ENCODE measurements around the gene GCHFR.

Gene GCHFR

DNA sequence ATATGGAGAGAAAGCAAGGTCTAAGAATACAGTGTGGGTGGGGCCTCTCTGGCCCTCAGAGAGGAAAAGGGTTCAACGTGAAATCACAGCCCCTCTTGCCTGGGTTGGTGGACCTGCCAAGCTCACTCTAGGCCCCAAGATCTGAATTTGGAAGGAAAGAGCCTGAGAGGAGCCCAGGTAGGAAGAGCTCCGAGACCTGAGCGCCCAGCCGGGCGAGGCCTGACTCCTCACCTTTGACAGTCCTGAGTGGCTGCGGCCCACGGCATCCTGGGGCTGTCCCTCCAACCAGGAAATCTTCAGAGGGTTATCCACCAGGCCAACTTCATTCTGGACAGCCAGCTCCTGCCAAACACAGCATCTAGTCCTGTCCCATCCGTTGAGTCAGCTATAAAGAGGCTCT, 9.6 kb downstream of the GCHFR start:
- CTCF ChIA-PET: interaction anchor here (1.6 kb wide), 1 partner anchor 9 kb away, joined by 4 read pairs; no protein-coding TSS in a partner anchor

DNA sequence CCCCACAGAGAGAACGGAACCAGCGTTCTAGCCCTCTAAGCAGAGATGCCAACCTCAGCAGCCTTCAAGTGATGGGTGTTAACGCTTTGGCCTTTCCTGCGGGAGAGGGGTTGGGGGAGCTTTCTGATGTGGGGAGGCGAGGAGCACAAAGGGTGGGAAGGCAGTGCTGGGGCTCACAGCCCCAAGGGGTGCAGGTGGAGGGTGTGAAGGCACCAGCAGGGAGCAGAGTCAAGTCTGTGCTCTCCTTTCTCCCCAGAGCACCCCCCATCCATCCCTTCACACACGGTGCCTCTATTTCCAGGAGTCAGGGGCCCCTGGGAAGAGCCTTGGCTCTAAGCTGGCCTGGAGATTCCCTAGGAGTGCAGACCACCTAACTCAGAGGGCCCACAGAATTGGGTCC, 10.0 kb downstream of the GCHFR start:
- Histone ChIP-seq H3K4me3 (ENCODE audit: low read depth, low read length) (no peak overlapping the region), H3K9me3 (ENCODE audit: control insufficient read depth, insufficient read depth, low read depth, low read length) (no peaks in the 10 kb centered on the region), H3K27ac (ENCODE audit: extremely low read depth, low read depth, low read length) (no peak overlapping the region), H3K36me3 (ENCODE audit: control insufficient read depth in 2 of 2, insufficient read depth in 1 of 2, low read length in 2 of 2) (peaks cover 12 to 52% of the 10 kb centered on the region in 2 experiments; a peak in 2 of 3 replicates), H3K4me1 (ENCODE audit: control insufficient read depth, insufficient read depth, low read length) (peaks cover 11% of the 10 kb centered on the region)
- POLR2A ChIA-PET: no interaction called here
- TF ChIP-seq ZBTB6 (tag by site-specific recombination; IDR thresholded peaks at IDR 0.05) (no peak), ZNF514 (tag by site-specific recombination; IDR thresholded peaks at IDR 0.05) (no peak), ZEB2 (tag by site-specific recombination; IDR thresholded peaks at IDR 0.05) (no peak), ZNF19 (tag by site-specific recombination; IDR thresholded peaks at IDR 0.05; ENCODE audit: low read depth) (no peak), YY2 (tag by site-specific recombination; IDR thresholded peaks at IDR 0.05) (no peak), ZNF341 (tag by site-specific recombination; IDR thresholded peaks at IDR 0.05; ENCODE audit: low read depth) (no peak), SP7 (tag by site-specific recombination; IDR thresholded peaks at IDR 0.05) (no peak), ZNF510 (tag by site-specific recombination; IDR thresholded peaks at IDR 0.05; ENCODE audit: insufficient replicate concordance) (no peak), ZNF837 (tag by site-specific recombination; IDR thresholded peaks at IDR 0.05) (no peak)
- CTCF ChIA-PET: interaction anchor here (1.6 kb wide), 1 partner anchor 8 kb away, joined by 4 read pairs; no protein-coding TSS in a partner anchor

More for the DNA sequence above, 9.6 kb downstream of the GCHFR start:
- peaks cover 9 to 48% of the 10 kb centered on the region in 2 experiments; a peak in 2 of 3 replicates for H3K36me3 ChIP-seq (ENCODE audit: control insufficient read depth in 2 of 2, insufficient read depth in 1 of 2, low read length in 2 of 2)
- no peak for TF ChIP-seq ZBTB21 (tag by site-specific recombination; IDR thresholded peaks at IDR 0.05)
- TF ChIP-seq ZNF621 (tag by site-specific recombination; IDR thresholded peaks at IDR 0.05): no peak
- TF ChIP-seq ZNF140 (tag by site-specific recombination; IDR thresholded peaks at IDR 0.05): no peak
- TF ChIP-seq ZNF23 (tag by site-specific recombination; IDR thresholded peaks at IDR 0.05; ENCODE audit: borderline replicate concordance): no peak
- TF ChIP-seq REST (tag by site-specific recombination; IDR thresholded peaks at IDR 0.05): no peak
- TF ChIP-seq ZNF792 (tag by site-specific recombination; IDR thresholded peaks at IDR 0.05): no peak
- TF ChIP-seq ZNF585B (tag by site-specific recombination; IDR thresholded peaks at IDR 0.05): no peak
- H3K4me1 ChIP-seq (ENCODE audit: control insufficient read depth, insufficient read depth, low read length): peaks cover 15% of the 10 kb centered on the region
- no peaks in the 10 kb centered on the region for H3K9me3 ChIP-seq (ENCODE audit: control insufficient read depth, insufficient read depth, low read depth, low read length)
- POLR2A ChIA-PET: no interaction called here
- no peak overlapping the region for H3K4me3 ChIP-seq (ENCODE audit: low read depth, low read length)
- H3K27ac ChIP-seq (ENCODE audit: extremely low read depth, low read depth, low read length): no peak overlapping the region

DNA sequence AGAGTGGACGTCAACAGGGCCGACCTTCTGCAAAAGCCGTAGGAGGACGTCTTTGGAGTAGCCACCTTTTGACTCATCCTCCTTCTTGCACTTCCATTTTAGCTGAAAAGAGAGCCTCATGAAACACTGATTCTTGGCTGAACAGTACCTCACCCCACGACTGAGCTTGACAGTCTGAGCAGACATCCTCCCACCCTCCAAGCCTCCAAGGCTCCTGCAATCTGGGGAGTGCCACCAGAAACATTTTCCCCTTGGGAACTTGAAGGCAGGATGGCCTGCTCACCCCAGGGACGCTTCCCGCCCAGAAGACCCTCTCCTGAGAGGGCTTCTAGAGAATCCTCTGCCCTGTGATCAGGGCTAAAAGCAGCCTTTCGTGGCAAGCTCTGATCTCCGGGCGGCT, 11.1 kb downstream of the GCHFR start:
- CTCF ChIA-PET: interaction anchor here (0.9 kb wide), 1 partner anchor 11 kb away, joined by 4 read pairs; no protein-coding TSS in a partner anchor

More for the DNA sequence above, 11.1 kb downstream of the GCHFR start:
- H3K9me3 ChIP-seq (ENCODE audit: control insufficient read depth, insufficient read depth, low read depth, low read length): no peaks in the 10 kb centered on the region
- peaks cover 12 to 63% of the 10 kb centered on the region in 2 experiments; a peak in 2 of 3 replicates for H3K36me3 ChIP-seq (ENCODE audit: control insufficient read depth in 2 of 2, insufficient read depth in 1 of 2, low read length in 2 of 2)
- H3K27ac ChIP-seq (ENCODE audit: extremely low read depth, low read depth, low read length): no peak overlapping the region
- POLR2A ChIA-PET: no interaction called here
- H3K4me3 ChIP-seq (ENCODE audit: low read depth, low read length): no peak overlapping the region
- no peaks in the 10 kb centered on the region; the same call in 1 of the 2 replicates for H3K4me1 ChIP-seq (ENCODE audit: control insufficient read depth, insufficient read depth, low read length)
- TF ChIP-seq ZNF48 (tag by site-specific recombination; IDR thresholded peaks at IDR 0.05): no peak
- TF ChIP-seq ZSCAN23 (tag by site-specific recombination; IDR thresholded peaks at IDR 0.05): no peak
- no peak for TF ChIP-seq ZNF324 (tag by site-specific recombination; IDR thresholded peaks at IDR 0.05)
- no peak for TF ChIP-seq ZNF561 (tag by site-specific recombination; IDR thresholded peaks at IDR 0.05; ENCODE audit: borderline replicate concordance)

All from HEK293 (cell line).